Measurements from ENCODE around the gene LBX1.

LBX1 gene

GRCh38 chr10:101221963-101222531, 7.2 kb downstream of the LBX1 start:
- no peak overlapping the region for H3K4me3 ChIP-seq (ENCODE audit: control insufficient read depth, low read depth, low read length)
- no peak for DNase-seq (ENCODE audit: low read depth)
- TF ChIP-seq, protein P1, sequence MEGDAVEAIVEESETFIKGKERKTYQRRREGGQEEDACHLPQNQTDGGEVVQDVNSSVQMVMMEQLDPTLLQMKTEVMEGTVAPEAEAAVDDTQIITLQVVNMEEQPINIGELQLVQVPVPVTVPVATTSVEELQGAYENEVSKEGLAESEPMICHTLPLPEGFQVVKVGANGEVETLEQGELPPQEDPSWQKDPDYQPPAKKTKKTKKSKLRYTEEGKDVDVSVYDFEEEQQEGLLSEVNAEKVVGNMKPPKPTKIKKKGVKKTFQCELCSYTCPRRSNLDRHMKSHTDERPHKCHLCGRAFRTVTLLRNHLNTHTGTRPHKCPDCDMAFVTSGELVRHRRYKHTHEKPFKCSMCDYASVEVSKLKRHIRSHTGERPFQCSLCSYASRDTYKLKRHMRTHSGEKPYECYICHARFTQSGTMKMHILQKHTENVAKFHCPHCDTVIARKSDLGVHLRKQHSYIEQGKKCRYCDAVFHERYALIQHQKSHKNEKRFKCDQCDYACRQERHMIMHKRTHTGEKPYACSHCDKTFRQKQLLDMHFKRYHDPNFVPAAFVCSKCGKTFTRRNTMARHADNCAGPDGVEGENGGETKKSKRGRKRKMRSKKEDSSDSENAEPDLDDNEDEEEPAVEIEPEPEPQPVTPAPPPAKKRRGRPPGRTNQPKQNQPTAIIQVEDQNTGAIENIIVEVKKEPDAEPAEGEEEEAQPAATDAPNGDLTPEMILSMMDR (conservative IDR thresholded peaks at IDR 0.05; ENCODE audit: control insufficient read depth, insufficient read depth, low read depth, low read length): no peak

GRCh38 chr10:101221549-101221948, 7.7 kb downstream of the LBX1 start:
- no peak overlapping the region for H3K4me3 ChIP-seq (ENCODE audit: control insufficient read depth, low read depth, low read length)
- DNase-seq (ENCODE audit: low read depth): peak; percentile 16

GRCh38 chr10:101219946-101220451, 9.3 kb downstream of the LBX1 start:
- TF ChIP-seq, protein P1 (conservative IDR thresholded peaks at IDR 0.05; ENCODE audit: control insufficient read depth, insufficient read depth, low read depth, low read length): no peak
- DNase-seq (ENCODE audit: low read depth): no peak

More at GRCh38 chr10:101221549-101221948, 7.7 kb downstream of the LBX1 start:
- TF ChIP-seq, protein P1 (conservative IDR thresholded peaks at IDR 0.05; ENCODE audit: control insufficient read depth, insufficient read depth, low read depth, low read length): no peak

DNA sequence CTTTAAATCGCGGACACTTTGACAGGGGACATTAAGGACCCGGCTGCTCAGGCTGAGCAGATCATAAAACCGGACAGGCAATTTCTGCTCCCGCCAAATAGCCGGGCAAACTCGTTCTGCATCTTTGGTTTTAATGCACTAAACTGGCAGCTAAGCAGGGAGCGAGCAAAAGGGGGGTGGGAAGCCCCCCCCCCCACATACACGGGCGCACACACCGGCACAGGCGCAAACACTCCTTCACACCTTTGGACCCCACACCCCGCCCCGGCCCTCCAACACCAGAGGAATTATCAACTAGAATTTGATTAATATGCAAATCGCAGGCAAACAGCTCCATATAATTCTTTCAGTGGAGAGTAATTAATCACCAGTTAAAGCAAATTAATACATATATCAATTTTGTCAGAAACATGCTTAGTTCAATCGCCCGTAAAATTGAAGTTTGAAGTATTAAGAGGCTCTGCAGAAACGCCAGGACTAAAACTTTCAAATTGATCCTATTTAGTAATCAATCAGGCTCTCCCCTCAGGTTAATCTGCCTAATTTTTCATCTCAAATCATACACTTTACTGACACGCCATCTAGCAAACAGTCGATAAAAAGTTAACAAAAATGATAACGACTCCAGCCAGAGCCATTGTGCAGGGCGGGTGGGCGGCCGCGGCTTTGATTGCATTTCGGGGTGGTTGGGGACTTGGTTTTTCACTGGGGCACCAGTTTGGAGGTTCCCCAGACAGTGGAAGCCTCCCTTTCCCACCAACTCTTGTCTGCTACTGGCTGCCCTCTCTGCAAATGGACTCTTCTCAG, 9.9 kb downstream of the LBX1 start:
- H3K4me3 ChIP-seq (ENCODE audit: control insufficient read depth, low read depth, low read length): no peak overlapping the region
- TF ChIP-seq, protein P1 (conservative IDR thresholded peaks at IDR 0.05; ENCODE audit: control insufficient read depth, insufficient read depth, low read depth, low read length): no peak
- DNase-seq (ENCODE audit: low read depth): no peak

More at GRCh38 chr10:101219946-101220451, 9.3 kb downstream of the LBX1 start:
- no peak overlapping the region for H3K4me3 ChIP-seq (ENCODE audit: control insufficient read depth, low read depth, low read length)

DNA sequence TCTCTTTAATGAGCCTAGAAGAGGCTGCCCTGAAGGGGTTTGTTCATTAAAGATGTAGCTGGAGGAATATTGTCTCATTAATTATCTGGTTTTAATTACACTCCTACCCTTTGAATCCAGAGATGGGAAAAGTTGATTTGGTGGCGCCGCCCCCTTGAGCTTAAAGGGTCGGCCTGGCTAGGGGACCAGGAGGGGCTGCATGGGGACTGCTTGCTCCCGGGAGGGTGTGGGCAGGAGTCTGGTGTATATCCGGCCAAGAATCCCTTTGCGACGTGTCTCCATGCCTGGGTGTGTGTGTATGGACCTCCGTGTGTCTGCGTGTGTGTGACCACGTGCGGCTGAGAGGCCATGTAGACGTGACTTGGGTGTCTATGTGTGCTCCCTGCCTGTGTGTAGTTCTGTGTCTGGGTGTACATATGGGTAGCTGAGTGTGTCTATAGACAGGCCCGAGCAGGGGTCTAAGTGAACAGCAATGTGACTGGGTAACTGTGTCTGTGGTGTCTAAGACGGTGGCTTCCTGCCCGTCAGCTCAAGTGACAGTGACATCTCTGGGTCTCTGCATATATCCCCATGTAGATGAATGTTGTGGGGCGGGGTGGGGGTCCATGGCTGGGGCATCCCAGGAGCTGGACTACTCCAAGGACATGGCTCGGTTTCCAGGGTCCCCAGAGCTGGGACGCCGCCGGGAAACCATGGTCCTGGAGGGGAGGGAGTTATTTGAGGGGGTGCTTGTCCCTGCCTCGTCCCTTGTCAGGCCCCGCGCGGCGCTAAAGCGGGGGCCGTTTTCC, 10.7 kb downstream of the LBX1 start:
- no peak for DNase-seq (ENCODE audit: low read depth)
- TF ChIP-seq, protein P1 (conservative IDR thresholded peaks at IDR 0.05; ENCODE audit: control insufficient read depth, insufficient read depth, low read depth, low read length): no peak
- no peak overlapping the region for H3K4me3 ChIP-seq (ENCODE audit: control insufficient read depth, low read depth, low read length)

DNA sequence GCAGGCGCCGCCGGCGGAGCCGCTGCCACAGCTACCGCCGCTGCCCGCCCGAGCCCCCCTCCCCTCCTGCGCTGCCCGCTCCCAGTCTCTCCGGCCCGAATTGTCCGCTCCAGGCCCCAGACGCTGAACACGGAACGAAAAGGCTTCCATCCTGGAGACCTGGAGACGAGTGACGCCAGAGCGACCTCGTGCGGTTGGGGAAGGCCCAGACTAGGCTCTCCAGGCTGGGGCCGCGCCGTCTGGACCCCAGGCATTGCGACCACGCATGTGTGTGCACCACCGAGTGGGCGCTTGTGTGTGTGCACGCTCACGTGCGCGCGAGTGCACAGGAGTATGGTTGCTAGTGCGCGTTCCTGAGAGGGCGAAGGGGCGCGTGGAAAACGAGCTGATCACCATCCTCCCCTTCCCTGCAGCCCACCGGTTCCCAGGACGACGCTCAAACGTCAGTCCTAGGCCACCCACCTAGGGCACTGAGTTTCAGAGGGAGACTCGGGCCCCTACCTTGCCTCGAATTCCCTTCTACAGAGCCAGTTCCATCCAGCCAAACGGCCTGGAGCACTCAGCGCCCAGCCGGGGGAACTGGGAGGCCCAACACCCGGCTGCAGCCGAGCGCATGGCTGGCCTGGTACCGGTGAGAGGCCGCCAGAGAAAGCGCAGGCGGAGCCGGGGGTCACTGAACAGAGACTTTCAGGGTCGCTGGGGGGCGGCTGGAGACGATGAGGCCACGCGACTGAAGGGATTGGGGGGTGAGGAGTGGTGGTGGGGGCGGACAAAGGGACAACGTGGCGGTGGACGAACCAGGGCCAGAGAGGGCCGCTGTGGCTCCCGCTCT, 11.6 kb downstream of the LBX1 start:
- TF ChIP-seq, protein P1 (conservative IDR thresholded peaks at IDR 0.05; ENCODE audit: control insufficient read depth, insufficient read depth, low read depth, low read length): no peak
- H3K4me3 ChIP-seq (ENCODE audit: control insufficient read depth, low read depth, low read length): no peak overlapping the region
- peak; percentile 43 for DNase-seq (ENCODE audit: low read depth)
